ENCODE measurements around the gene DHRS7B.

The DHRS7B gene

DNA sequence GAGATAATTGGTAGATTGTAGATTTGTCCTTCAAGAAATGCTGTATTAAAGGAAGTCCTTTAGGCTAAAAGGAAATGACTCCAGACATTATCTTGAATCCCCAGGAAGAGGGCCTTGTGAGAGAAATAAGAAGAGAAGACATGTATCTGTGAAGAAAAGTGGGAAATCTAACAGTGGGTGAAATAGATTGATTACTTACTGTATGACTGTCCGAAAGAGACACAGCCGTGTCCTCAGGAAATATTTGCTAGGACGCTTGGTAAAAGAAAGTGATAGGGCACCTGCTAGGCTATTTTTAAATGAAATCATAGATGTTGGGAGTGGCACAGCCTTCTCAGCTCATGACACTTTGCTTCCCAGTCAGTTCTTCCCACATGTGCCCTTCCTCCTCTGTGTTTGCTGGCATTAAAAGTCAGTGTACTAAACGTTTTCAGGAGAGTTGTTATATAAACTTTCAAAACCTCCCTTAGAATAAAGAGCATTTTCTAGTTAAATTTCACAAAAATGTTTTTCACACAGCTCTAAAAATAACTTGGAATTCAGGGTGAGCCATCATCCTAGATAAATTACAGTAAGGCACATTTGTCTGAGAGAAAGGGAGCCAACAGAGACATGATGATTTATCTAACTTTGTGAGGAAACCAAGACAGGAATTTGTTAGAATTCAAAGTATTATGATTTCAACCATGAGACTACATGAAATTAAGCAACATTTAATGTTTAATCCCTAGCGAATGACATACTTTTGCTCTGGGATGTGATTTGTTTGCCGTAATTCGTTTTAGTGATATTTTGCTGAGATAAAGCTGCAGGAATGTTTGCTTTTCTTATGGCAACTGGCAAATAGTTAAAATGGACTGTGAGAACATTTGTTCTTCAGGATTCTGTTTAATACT, 35.0 kb downstream of the DHRS7B start:
- DNase-seq, result no peak

DNA sequence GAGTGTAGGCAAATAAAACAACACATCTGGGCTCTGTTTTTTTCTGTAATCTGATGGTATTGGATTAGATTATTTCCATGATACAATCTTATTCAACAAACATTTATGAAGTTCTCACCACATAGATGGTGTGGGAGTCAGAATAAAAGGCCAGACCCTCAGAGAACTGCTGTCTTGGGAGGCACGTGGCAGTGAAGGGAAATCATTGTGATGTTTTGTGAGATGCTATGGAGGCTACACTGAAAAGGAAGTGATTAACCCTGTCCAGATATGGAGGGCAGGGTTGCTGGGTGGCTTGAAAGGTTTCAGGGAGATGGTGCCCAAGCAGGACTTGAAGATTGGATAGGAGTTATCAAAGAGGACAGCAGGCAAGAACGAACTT, 35.6 kb downstream of the DHRS7B start:
- DNase-seq, result no peak

GRCh38 chr17:21163101-21163500, 36.3 kb downstream of the DHRS7B start:
- no peak for DNase-seq

- no peak for DNase-seq
These were observed 37.5 kb downstream of the DHRS7B start for GRCh38 chr17:21164216-21164615.

GRCh38 chr17:21164620-21165019, 37.9 kb downstream of the DHRS7B start:
- DNase-seq, result no peak

DNA sequence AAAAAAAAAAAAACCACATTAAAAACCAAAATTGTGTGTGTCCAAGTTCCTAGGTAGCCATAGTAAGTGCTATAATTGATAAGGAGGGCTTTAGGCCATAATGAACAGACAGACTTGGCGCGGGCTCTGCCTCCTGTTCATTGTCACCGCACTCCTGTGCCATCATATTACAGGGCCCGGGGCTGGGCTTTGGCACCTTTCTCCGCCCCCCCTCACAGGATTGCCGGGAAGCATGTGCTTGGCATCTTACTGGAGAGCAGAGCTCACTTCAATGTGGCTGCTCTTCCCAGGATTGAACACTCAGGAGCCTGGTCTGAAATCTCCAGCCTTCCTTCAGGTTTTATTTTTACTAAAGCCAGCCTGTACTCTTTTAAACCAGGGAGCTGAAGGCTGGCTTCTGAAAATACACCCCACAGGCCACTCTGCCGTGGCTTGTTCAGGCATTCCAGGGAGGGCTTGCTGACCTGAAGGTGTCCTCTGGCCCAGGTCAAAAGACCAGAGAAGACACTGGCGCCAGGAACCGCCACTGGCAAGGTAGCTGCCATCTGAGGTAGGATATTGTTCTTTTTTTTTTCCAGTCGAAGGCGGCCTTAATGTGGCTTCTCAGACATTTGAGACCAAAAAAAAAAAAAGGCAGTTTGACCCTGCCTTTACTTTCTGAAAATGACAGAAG, 39.3 kb downstream of the DHRS7B start:
- DNase-seq, result no peak

GRCh38 chr17:21166595-21167210, 39.9 kb downstream of the DHRS7B start:
- no peak for DNase-seq

DNA sequence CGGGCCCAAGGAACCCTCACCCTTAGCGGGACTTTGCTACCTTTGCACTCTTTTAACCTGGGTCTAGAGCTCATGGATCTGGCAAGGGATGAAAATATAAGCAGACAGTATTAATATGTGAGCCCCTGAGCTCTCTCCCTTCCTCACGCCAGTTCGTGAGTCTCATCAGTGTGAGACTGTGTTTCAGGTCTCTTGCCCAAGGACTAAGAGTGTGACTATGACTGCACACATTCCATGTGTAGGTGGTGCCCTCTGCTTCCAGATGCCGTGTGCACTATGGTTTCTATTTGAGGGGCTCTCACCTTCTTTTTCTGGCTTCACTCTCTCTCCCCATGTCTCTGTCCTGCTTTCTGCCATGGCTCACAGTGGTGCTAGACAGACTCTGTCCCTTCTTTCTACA, 40.5 kb downstream of the DHRS7B start:
- no peak for DNase-seq

GRCh38 chr17:21168555-21168865, 41.7 kb downstream of the DHRS7B start:
- no peak for DNase-seq

DNA sequence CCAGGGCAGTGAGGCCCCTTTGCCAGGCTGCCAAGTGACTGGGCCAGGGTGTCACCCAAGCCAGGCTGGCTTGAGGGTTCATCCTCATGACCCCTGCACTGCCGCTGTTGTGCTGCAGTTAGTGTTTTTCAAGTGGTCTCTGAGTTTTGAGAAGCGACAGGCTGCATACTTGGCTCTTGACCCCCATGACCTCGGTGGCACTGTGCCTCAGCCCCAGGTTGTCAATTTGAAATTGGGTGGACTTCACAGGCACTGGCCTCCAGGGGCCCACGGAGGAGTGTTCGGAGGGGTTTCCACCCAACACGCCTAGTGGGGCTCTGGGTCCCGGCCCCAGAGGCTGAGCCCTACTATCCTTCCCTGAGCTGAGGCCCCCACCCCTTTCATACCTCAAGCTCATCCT, 42.7 kb downstream of the DHRS7B start:
- DNase-seq, result no peak

GRCh38 chr17:21170809-21171208, 44.0 kb downstream of the DHRS7B start:
- no peak for DNase-seq

DNA sequence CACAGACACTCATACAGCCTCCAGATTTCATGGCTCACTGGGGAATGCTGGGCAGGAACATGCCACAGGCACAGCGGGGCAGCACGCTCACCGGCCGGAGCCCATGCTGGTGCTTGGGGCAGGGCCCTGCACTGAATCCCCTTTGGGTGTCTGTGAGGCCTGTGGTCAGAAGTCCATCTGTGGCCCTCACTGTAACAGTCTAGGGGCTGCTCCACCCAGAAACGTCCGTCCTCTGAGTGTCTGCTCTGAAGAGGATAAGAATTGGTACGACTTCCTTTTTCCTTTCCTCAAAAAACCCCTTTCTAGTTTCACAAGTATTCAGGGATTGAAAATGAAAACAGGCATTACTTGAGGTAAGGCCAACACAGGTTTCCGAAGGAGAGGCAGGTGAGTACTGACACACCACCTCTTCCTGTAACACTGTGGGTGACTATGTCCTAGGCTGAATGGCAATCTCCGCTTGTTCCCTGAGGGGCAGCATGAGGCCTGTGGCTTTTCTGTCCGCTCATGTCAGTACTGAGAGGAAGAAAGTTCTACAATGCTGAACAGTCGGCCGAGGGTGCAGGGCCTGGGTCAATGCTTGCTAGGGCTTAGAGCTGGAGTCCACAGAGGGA, 44.7 kb downstream of the DHRS7B start:
- peak; percentile 30 for DNase-seq

DNA sequence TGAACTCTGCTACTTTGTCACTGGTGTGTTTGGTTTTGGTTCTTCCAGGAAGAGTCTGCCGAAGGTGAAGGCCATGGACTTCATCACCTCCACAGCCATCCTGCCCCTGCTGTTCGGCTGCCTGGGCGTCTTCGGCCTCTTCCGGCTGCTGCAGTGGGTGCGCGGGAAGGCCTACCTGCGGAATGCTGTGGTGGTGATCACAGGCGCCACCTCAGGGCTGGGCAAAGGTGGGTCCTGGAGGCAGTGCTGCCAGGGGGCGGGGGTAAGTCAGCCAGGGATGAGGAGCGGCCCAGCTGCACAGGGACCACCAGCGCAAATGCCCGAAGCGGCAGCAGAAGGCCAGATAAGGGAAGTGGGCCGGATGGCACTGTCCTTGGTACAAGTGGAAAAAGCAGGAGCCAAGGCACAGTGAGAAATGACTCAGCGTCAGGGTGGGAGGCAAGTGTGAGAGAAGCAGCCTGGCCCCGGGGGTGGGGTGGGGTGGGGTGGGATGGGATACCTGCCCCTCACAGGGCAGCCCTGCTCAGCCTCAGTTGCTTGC, 45.3 kb downstream of the DHRS7B start:
- no peak for DNase-seq

GRCh38 chr17:21172846-21173245, 46.1 kb downstream of the DHRS7B start:
- DNase-seq, result no peak

GRCh38 chr17:21173543-21173942, 46.8 kb downstream of the DHRS7B start:
- DNase-seq, result no peak

GRCh38 chr17:21174186-21174585, 47.4 kb downstream of the DHRS7B start:
- no peak for DNase-seq

DNA sequence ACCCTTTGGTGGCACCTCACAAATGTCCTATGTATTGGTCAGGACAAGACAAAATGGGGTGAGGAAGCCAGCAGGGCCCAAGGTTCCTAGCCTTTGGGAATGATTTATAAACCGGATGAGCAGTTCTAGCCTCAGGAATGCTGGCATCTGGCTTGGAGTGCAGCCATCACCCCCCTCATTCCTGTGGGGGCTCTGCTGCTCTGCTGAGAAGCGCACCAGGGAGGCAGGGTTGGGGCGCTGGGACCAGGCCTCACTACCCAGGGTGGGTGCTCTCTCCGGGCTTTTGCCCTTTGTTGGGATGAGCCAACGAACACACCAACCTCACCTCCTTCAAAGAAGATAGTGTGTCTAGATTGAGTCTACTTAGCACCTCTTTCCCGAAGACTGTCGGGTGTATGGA, 47.9 kb downstream of the DHRS7B start:
- DNase-seq, result no peak

DNA sequence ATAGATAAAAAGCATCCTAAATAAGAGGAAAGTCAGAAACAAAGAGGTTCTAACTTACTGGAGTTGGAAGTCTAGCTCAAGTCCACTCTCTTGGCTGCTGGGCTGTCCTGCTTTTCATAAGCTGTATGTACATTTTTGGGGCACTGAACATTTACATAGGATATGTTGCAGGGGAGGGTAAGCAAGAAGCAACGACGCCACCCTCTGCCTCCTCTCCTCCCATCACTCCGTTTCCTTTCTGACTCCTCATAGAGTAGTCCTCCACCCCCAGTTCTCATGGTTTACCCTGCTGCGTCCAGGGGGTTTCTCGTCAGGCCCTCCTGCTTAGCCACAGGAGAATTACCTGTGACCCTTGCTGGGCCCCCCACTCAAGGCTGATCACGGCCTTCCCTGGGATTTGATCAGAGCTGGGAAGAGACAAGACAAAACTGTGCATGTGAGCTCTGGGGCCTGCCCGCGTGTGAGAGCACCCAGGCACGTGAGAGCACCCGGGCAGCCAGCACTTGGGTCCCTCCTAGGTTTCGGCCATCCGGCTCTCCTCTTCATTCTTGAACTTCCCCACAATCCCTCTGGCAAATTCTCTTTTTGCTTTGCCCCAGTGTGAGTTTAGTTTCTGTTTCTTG, 50.1 kb downstream of the DHRS7B start:
- DNase-seq, result no peak

GRCh38 chr17:21177401-21177800, 50.6 kb downstream of the DHRS7B start:
- DNase-seq, result no peak

- no peak for DNase-seq
These were observed 51.3 kb downstream of the DHRS7B start for GRCh38 chr17:21177854-21178600.

DNA sequence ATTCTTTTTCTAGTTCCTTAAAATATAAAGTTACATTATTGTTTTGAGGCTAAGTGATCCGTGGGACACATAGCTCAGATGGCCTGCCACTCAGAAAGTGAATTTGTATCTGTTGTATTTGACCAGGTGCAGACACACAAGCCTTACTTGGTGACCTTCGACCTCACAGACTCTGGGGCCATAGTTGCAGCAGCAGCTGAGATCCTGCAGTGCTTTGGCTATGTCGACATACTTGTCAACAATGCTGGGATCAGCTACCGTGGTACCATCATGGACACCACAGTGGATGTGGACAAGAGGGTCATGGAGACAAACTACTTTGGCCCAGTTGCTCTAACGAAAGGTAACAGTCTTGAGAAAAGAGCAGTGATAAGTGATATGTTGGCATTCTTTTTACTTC, 56.7 kb downstream of the DHRS7B start:
- DNase-seq, result no peak

- DNase-seq, result no peak
These were observed 57.8 kb downstream of the DHRS7B start for GRCh38 chr17:21184570-21184969.
